Smooth muscle cell (in vitro differentiated cells): ENCODE data around the gene SPTB. TPM values are rescaled to one million over a fixed set of nuclear protein-coding genes. Genes with fewer than 3 reads are reported as not detected.

ENCODE experiments used
- DNase-seq: peaks from one replicate; lab custom pipeline; 2025; ENCODE audit not compliant: unreplicated experiment; lab: John Stamatoyannopoulos, UW
- H2AFZ ChIP-seq: fragments of 200-600 bp; sonication (generic); 2 replicates; pipeline ENCODE4 v1.6.0; 2016; ENCODE audit warnings: antibody characterized with exemption, low read depth, mild to moderate bottlenecking
- H3F3A ChIP-seq: fragments of 200-600 bp; sonication (generic); 2 replicates; pipeline ENCODE4 v1.6.0; 2017; ENCODE audit warnings: antibody characterized with exemption, low read depth
- H3K27ac ChIP-seq: fragments of 200-600 bp; sonication (generic); 2 replicates; pipeline ENCODE4 v1.5.1; 2016; ENCODE audit warnings: low read depth, mild to moderate bottlenecking
- H3K27me3 ChIP-seq: fragments of 200-600 bp; sonication (generic); 2 replicates; pipeline ENCODE4 v1.6.1; 2016; ENCODE audit warnings: low read depth, mild to moderate bottlenecking
- H3K36me3 ChIP-seq: fragments of 200-600 bp; sonication (generic); 2 replicates; pipeline ENCODE4 v1.5.1; 2016; ENCODE audit warnings: low read depth
- H3K4me1 ChIP-seq: fragments of 200-600 bp; sonication (generic); 2 replicates; pipeline ENCODE4 v1.5.1; 2016; ENCODE audit warnings: low read depth
- H3K4me2 ChIP-seq: fragments of 200-600 bp; sonication (generic); 2 replicates; pipeline ENCODE4 v1.6.0; 2016; ENCODE audit warnings: mild to moderate bottlenecking
- H3K4me3 ChIP-seq: fragments of 200-600 bp; sonication (generic); 2 replicates; pipeline ENCODE4 v1.5.1; 2016; ENCODE audit warnings: mild to moderate bottlenecking
- H3K79me2 ChIP-seq: fragments of 200-600 bp; sonication (generic); 2 replicates; pipeline ENCODE4 v1.6.0; 2016; ENCODE audit warnings: low read depth, mild to moderate bottlenecking
- H3K9ac ChIP-seq: fragments of 200-600 bp; sonication (generic); 2 replicates; pipeline ENCODE4 v1.6.0; 2016; ENCODE audit warnings: low read depth
- H3K9me3 ChIP-seq: fragments of 200-600 bp; sonication (generic); replicated peaks from 2 replicates; pipeline ENCODE4 v1.5.1; 2016; ENCODE audit warnings: low read depth
- H4K20me1 ChIP-seq: fragments of 200-600 bp; sonication (generic); 2 replicates; pipeline ENCODE4 v1.6.0; 2016; ENCODE audit warnings: low read depth
- WGBS: methylation state at CpG from one replicate; pipeline ENCODE4 v1.1.7; 2016; ENCODE audit warnings: low lambda C conversion rate; 5-methylcytosine and 5-hydroxymethylcytosine counted together
- polyA plus RNA-seq: library from polyadenylated mRNA; unstranded; fragments of >200 nt; fragmentation: Nextera tagmentation; extraction: Ambion mirVana; gene quantifications from 2 replicates; pipeline ENCODE4 v1.2.1, GENCODE V29; 2016
- total RNA-seq: library from RNA; depleted of rRNA; stranded (reverse); fragments of >200 nt; gene quantifications from 2 replicates; pipeline ENCODE4 v1.2.3, GENCODE V29; 2014
- TF ChIP-seq, protein P1 (sequence below): fragments of 200-600 bp; sonication (generic); IDR thresholded peaks from 2 replicates; pipeline ENCODE4 v1.5.1; 2017; ENCODE audit warnings: borderline replicate concordance, mild to moderate bottlenecking, antibody characterized with exemption; ENCODE audit not compliant: insufficient read depth, poor library complexity, severe bottlenecking

The SPTB gene
- total and polyA plus RNA-seq, 2 experiments from 2014 or later, result 0.25 to 3.3 TPM

DNA sequence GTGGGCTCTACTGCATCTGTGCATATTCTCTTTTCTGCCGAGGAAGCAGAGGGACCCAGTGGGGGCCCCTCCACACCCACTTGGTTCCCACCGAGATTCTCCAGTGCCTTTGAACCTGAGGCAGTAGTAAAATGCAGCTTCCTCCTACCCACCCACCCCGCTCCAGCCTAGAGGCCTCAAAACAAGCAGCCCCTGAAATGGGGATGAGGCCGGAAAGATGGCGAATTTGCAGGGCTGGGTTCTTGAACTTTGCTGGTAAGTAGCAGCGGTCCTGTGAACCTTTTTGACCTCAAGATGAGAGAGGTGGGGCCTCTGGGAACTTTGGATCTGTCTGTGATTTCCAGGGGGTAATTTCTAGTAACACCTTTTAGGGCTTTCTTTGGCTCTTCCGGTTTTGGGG is 160.1 kb downstream of the SPTB start:
- TF ChIP-seq, protein P1, sequence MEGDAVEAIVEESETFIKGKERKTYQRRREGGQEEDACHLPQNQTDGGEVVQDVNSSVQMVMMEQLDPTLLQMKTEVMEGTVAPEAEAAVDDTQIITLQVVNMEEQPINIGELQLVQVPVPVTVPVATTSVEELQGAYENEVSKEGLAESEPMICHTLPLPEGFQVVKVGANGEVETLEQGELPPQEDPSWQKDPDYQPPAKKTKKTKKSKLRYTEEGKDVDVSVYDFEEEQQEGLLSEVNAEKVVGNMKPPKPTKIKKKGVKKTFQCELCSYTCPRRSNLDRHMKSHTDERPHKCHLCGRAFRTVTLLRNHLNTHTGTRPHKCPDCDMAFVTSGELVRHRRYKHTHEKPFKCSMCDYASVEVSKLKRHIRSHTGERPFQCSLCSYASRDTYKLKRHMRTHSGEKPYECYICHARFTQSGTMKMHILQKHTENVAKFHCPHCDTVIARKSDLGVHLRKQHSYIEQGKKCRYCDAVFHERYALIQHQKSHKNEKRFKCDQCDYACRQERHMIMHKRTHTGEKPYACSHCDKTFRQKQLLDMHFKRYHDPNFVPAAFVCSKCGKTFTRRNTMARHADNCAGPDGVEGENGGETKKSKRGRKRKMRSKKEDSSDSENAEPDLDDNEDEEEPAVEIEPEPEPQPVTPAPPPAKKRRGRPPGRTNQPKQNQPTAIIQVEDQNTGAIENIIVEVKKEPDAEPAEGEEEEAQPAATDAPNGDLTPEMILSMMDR, result no peak
- no peak for DNase-seq
- peak overlapping the region; percentile 19 for H3K4me2 ChIP-seq
- no peak overlapping the region for H3K4me3 ChIP-seq
- H3F3A ChIP-seq, result peaks cover 4% of the 10 kb centered on the region
- peak overlapping the region; percentile 61 for H3K9ac ChIP-seq
- H3K9me3 ChIP-seq, result no peaks in the 10 kb centered on the region
- H2AFZ ChIP-seq, result no peak overlapping the region
- peak overlapping the region; percentile 80 for H3K27ac ChIP-seq
- H3K36me3 ChIP-seq, result no peaks in the 10 kb centered on the region
- H3K79me2 ChIP-seq, result peaks cover 82% of the 10 kb centered on the region
- 91% methylated on average over 7 of the region's 7 CpGs for WGBS
- peaks cover 45% of the 10 kb centered on the region for H3K4me1 ChIP-seq
- no peaks in the 10 kb centered on the region for H4K20me1 ChIP-seq
- H3K27me3 ChIP-seq, result no peaks in the 10 kb centered on the region

DNA sequence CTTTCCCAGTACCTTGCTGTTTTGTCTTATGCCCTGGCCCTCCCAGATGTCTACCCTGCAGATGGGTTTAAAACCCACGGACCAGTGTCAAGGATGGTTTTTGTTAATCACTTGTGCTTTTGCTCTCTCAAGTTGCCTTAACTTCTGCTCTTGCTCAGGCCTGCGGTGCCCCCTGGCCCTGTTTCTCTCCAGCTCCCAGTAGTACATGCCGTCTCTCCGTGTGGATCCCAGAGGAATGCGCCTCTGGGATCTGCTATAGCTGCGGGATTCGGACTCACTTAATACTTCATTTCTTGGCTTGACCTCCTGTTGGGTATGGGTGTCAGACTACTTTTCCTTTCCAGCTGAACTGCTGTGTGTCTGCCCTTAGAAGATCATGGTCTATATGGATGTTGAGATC is 160.9 kb downstream of the SPTB start:
- no peak for DNase-seq
- no peak overlapping the region for H3K4me3 ChIP-seq
- peaks cover 4% of the 10 kb centered on the region for H3F3A ChIP-seq
- H3K27ac ChIP-seq, result peak overlapping the region; percentile 80
- H3K36me3 ChIP-seq, result no peaks in the 10 kb centered on the region
- H4K20me1 ChIP-seq, result no peaks in the 10 kb centered on the region
- peaks cover 36% of the 10 kb centered on the region for H3K4me1 ChIP-seq
- TF ChIP-seq, protein P1, result no peak
- no peak overlapping the region for H2AFZ ChIP-seq
- 68% methylated on average over 7 of the region's 7 CpGs for WGBS
- H3K9ac ChIP-seq, result no peak overlapping the region
- H3K9me3 ChIP-seq, result no peaks in the 10 kb centered on the region
- H3K79me2 ChIP-seq, result peaks cover 87% of the 10 kb centered on the region
- no peak overlapping the region for H3K4me2 ChIP-seq
- H3K27me3 ChIP-seq, result no peaks in the 10 kb centered on the region

DNA sequence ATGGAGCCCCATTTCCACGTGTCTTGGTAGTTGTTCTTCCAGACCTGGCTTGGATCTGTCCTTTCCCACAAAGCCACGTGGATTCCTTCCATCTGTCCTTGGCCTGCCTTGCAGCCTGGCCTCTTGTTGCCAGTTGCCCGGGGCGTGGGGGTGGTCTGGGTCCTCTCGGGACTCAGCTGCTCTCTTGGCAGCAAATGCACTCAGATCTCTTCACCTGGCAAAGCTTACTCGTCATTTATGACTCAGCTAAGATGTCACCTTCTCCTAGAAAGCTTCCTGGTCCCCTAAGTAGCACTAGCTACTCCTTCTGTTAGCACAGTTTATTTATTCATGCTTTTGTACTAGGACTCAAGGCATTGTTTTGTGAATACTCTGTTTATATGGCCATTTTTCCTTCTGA is 161.8 kb downstream of the SPTB start:
- H3K27ac ChIP-seq, result peak overlapping the region; percentile 80
- H3K4me3 ChIP-seq, result no peak overlapping the region
- peaks cover 2% of the 10 kb centered on the region for H3K36me3 ChIP-seq
- H3K9ac ChIP-seq, result no peak overlapping the region
- peaks cover 4% of the 10 kb centered on the region for H3F3A ChIP-seq
- 48% methylated on average over 6 of the region's 6 CpGs for WGBS
- no peak overlapping the region for H2AFZ ChIP-seq
- TF ChIP-seq, protein P1, result no peak
- no peaks in the 10 kb centered on the region for H3K27me3 ChIP-seq
- DNase-seq, result no peak
- H3K79me2 ChIP-seq, result peaks cover 90% of the 10 kb centered on the region
- peaks cover 35% of the 10 kb centered on the region for H3K4me1 ChIP-seq
- no peaks in the 10 kb centered on the region for H4K20me1 ChIP-seq
- H3K4me2 ChIP-seq, result peak overlapping the region; percentile 76
- H3K9me3 ChIP-seq, result peaks cover 7% of the 10 kb centered on the region
